CD14-positive monocyte (primary cell): ENCODE data around the gene PAK5. TPM values are rescaled to one million over a fixed set of nuclear protein-coding genes. Genes with fewer than 3 reads are reported as not detected.
"Not testable (repeated sequence)": the region's sequence is repeated elsewhere in the genome, so short reads cannot be mapped to it uniquely, and the experiment has no call there.

Experiments used
- DNase-seq, 3 donors: peaks; one replicate each; pipeline ENCODE4 v3.0.0-alpha.2; 2011 to 2022
- H2AFZ ChIP-seq: 2 replicates; pipeline ENCODE4 v1.6.0; 2012; ENCODE audit warnings: mild to moderate bottlenecking, low read depth, low read length, inconsistent platforms; ENCODE audit not compliant: insufficient read depth, poor library complexity, severe bottlenecking
- H3K27ac ChIP-seq, 2 donors: 1 replicate in 1 of 2; 2 replicates in 1 of 2; pipeline ENCODE4 v1.5.1; 2012 to 2013; ENCODE audit warnings: low read length in 2 of 2, control low read depth in 1 of 2, inconsistent platforms in 1 of 2, low read depth in 1 of 2, mild to moderate bottlenecking in 1 of 2
- H3K27me3 ChIP-seq, 2 donors: one replicate each; pipeline versions ENCODE4 v1.6.0 to v1.6.1; 2011 to 2013; ENCODE audit warnings: low read length in 2 of 2; ENCODE audit not compliant: control insufficient read depth in 2 of 2, insufficient read depth in 2 of 2
- H3K36me3 ChIP-seq, 2 donors: replicated peaks in 1 of 2; 1 replicate in 1 of 2; 2 replicates in 1 of 2; pipeline versions ENCODE4 v1.5.1 to v1.6.1; 2012 to 2013; ENCODE audit warnings: low read length in 2 of 2, control low read depth in 1 of 2, inconsistent platforms in 1 of 2, mild to moderate bottlenecking in 1 of 2; ENCODE audit not compliant: insufficient read depth in 2 of 2, control insufficient read depth in 1 of 2
- H3K4me1 ChIP-seq, 2 donors: 1 replicate in 1 of 2; 2 replicates in 1 of 2; pipeline versions ENCODE4 v1.5.1 to v1.6.1; 2012 to 2013; ENCODE audit warnings: low read length in 2 of 2, control low read depth in 1 of 2, inconsistent platforms in 1 of 2, mild to moderate bottlenecking in 1 of 2, moderate library complexity in 1 of 2; ENCODE audit not compliant: insufficient read depth in 2 of 2, control insufficient read depth in 1 of 2
- H3K4me2 ChIP-seq: replicated peaks from 2 replicates; pipeline ENCODE3; 2012; ENCODE audit warnings: low read length, moderate library complexity, mild to moderate bottlenecking; ENCODE audit not compliant: poor library complexity, severe bottlenecking; ENCODE audit errors: extremely low read depth
- H3K4me3 ChIP-seq, 3 experiments: fragments of 200-600 bp in 1 of 3; sonication (generic) in 1 of 3; replicated peaks in 1 of 3; 1 replicate in 2 of 3; 2 replicates in 1 of 3; pipeline ENCODE4 v1.5.1; 2011 to 2013; ENCODE audit warnings: low read length in 3 of 3, mild to moderate bottlenecking in 3 of 3, control low read depth in 2 of 3, low read depth in 2 of 3, inconsistent platforms in 1 of 3, moderate library complexity in 1 of 3
- H3K79me2 ChIP-seq: 2 replicates; pipeline ENCODE4 v1.6.0; 2012; ENCODE audit warnings: mild to moderate bottlenecking, control low read depth, inconsistent platforms, low read length, moderate library complexity; ENCODE audit not compliant: insufficient read depth
- H3K9ac ChIP-seq: 2 replicates; pipeline ENCODE4 v1.6.0; 2017; ENCODE audit warnings: low read length, mild to moderate bottlenecking; ENCODE audit not compliant: insufficient read depth, poor library complexity, severe bottlenecking
- H3K9me3 ChIP-seq, 2 donors: replicated peaks in 1 of 2; 1 replicate in 1 of 2; 2 replicates in 1 of 2; pipeline versions ENCODE4 v1.5.1 to v1.6.1; 2012 to 2013; ENCODE audit warnings: low read length in 2 of 2, control low read depth in 1 of 2; ENCODE audit not compliant: control insufficient read depth in 1 of 2, insufficient read depth in 1 of 2
- H4K20me1 ChIP-seq: 2 replicates; pipeline ENCODE4 v1.6.0; 2012; ENCODE audit warnings: mild to moderate bottlenecking, low read length, control low read depth, moderate library complexity; ENCODE audit not compliant: insufficient read depth
- H3K27ac Mint-ChIP-seq, 7 donors: one replicate each; pipeline ENCODE4 v1.8.0; 2020; ENCODE audit warnings: mild to moderate bottlenecking in 7 of 7, mixed read lengths in 7 of 7, moderate library complexity in 6 of 7, inconsistent platforms in 2 of 7
- H3K27me3 Mint-ChIP-seq, 3 donors: one replicate each; pipeline ENCODE4 v1.8.0; 2021 to 2022; ENCODE audit warnings: low read depth in 3 of 3, mild to moderate bottlenecking in 3 of 3, mixed read lengths in 3 of 3, moderate library complexity in 3 of 3, inconsistent platforms in 1 of 3
- H3K36me3 Mint-ChIP-seq, 2 donors: one replicate each; pipeline ENCODE4 v1.8.0; 2020; ENCODE audit warnings: mixed read lengths in 2 of 2, inconsistent platforms in 1 of 2, mild to moderate bottlenecking in 1 of 2
- H3K4me1 Mint-ChIP-seq: one replicate; pipeline ENCODE4 v1.8.0; 2020; ENCODE audit warnings: mild to moderate bottlenecking, mixed read lengths
- H3K4me3 Mint-ChIP-seq, 2 donors: one replicate each; pipeline ENCODE4 v1.8.0; 2020; ENCODE audit warnings: mild to moderate bottlenecking in 2 of 2, mixed read lengths in 2 of 2, moderate library complexity in 1 of 2
- H3K9me3 Mint-ChIP-seq, 7 donors: one replicate each; pipeline ENCODE4 v1.8.0; 2020 to 2022; ENCODE audit warnings: mixed read lengths in 7 of 7, mild to moderate bottlenecking in 6 of 7, moderate library complexity in 6 of 7, inconsistent platforms in 2 of 7
- WGBS: methylation state at CpG from one replicate; pipeline ENCODE4 v1.1.5; 2013; ENCODE audit warnings: missing lambda C conversion rate; ENCODE audit not compliant: insufficient coverage; 5-methylcytosine and 5-hydroxymethylcytosine counted together
- intact Hi-C, 2 donors: fragments of 100-400 bp; cut with micrococcal nuclease; formaldehyde crosslinking; loops; one replicate each; pipeline versions ENCODE4 v1.15.0 to v1.15.1; 2023
- polyA plus RNA-seq, 3 donors: library from polyadenylated mRNA; depleted of rRNA in 1 of 3; unstranded in 2 of 3; stranded (reverse) in 1 of 3; fragments of 300-500 nt in 2 of 3; fragments of >200 nt in 1 of 3; fragmentation: Illumina TruSeq in 2 of 3; gene quantifications; 1 replicate in 2 of 3; 2 replicates in 1 of 3; pipeline ENCODE4 v1.2.3, GENCODE V29; 2012 to 2021
- TF ChIP-seq, protein P1 (sequence below): fragments of 200-600 bp; IDR thresholded peaks from one replicate; pipeline ENCODE4 v1.8.0; 2022; ENCODE audit warnings: antibody characterized with exemption, mild to moderate bottlenecking

PAK5 gene
- polyA plus RNA-seq, 3 donors, result not detected

DNA sequence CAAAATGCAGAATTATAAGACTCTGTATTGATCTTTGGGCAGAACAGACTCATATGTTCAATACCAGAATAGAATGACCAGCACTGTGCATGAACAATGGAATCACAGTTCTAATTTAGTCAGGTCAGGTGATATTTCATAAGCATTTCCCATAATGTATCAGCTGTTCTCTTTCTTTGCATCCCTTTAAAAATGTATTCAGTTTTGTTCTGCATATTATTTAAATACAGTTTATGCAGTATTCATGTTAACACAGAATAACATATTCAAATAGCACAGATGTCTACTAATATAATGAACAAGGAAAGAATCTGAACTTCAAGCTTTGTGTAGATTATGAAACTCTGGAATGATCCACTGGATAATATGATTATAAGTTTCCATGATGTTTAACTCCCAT, 196.0 kb downstream of the PAK5 start:
- no peak overlapping the region for H3K27ac Mint-ChIP-seq
- H3K27ac ChIP-seq, result no peak overlapping the region
- H3K4me1 Mint-ChIP-seq, result no peaks in the 10 kb centered on the region
- intact Hi-C loops, result no loop called here
- no peak overlapping the region for H3K9ac ChIP-seq
- no peak overlapping the region for H3K4me3 Mint-ChIP-seq
- H3K27me3 ChIP-seq, result no peaks in the 10 kb centered on the region
- H3K27me3 Mint-ChIP-seq, result peaks cover 0 to 3% (median 2%) of the 10 kb centered on the region in 3 donors
- no peaks in the 10 kb centered on the region for H3K4me1 ChIP-seq
- H3K9me3 ChIP-seq, result no peaks in the 10 kb centered on the region
- H2AFZ ChIP-seq, result no peak overlapping the region
- no peaks in the 10 kb centered on the region for H3K36me3 ChIP-seq
- no peak overlapping the region for H3K4me3 ChIP-seq
- TF ChIP-seq, protein P1, sequence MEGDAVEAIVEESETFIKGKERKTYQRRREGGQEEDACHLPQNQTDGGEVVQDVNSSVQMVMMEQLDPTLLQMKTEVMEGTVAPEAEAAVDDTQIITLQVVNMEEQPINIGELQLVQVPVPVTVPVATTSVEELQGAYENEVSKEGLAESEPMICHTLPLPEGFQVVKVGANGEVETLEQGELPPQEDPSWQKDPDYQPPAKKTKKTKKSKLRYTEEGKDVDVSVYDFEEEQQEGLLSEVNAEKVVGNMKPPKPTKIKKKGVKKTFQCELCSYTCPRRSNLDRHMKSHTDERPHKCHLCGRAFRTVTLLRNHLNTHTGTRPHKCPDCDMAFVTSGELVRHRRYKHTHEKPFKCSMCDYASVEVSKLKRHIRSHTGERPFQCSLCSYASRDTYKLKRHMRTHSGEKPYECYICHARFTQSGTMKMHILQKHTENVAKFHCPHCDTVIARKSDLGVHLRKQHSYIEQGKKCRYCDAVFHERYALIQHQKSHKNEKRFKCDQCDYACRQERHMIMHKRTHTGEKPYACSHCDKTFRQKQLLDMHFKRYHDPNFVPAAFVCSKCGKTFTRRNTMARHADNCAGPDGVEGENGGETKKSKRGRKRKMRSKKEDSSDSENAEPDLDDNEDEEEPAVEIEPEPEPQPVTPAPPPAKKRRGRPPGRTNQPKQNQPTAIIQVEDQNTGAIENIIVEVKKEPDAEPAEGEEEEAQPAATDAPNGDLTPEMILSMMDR, result no peak
- no peaks in the 10 kb centered on the region for H4K20me1 ChIP-seq
- no peaks in the 10 kb centered on the region for H3K36me3 Mint-ChIP-seq
- no peak overlapping the region for H3K4me2 ChIP-seq
- no peak for DNase-seq
- no peaks in the 10 kb centered on the region for H3K79me2 ChIP-seq
- peaks cover 0 to 9% (median 3%) of the 10 kb centered on the region in 7 donors for H3K9me3 Mint-ChIP-seq

DNA sequence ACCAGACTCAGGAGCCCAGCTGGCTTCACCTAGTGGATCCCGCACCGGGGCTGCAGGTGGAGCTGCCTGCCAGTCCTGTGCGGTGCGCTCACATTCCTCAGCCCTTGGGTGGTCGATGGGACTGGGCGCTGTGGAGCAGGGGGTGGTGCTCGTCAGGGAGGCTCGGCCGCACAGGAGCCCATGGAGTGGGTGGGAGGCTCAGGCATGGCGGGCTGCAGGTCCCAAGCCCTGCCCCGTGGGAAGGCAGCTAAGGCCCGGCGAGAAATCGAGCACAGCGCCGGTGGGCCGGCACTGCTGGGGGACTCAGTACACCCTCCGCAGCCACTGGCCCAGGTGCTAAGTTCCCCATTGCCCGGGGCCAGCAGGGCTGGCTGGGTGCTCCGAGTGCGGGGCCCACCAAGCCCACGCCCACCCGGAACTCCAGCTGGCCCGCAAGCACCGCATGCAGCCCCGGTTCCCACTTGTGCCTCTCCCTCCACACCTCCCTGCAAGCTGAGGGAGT, 197.3 kb downstream of the PAK5 start:
- H3K4me1 ChIP-seq, H2AFZ ChIP-seq, H3K27ac ChIP-seq, H4K20me1 ChIP-seq, H3K27me3 ChIP-seq, H3K4me3 Mint-ChIP-seq, H3K4me1 Mint-ChIP-seq, H3K9ac ChIP-seq, H3K9me3 ChIP-seq, H3K36me3 ChIP-seq, H3K4me2 ChIP-seq, H3K27ac Mint-ChIP-seq, DNase-seq, H3K9me3 Mint-ChIP-seq, H3K27me3 Mint-ChIP-seq, H3K4me3 ChIP-seq, H3K79me2 ChIP-seq, intact Hi-C loops, H3K36me3 Mint-ChIP-seq: not testable (repeated sequence)
- 92% methylated on average over 6 of the region's 26 CpGs for WGBS
